ENCODE results near the gene WBP2. TPM values are rescaled to one million over a fixed set of nuclear protein-coding genes. Genes with fewer than 3 reads are reported as not detected.
A peak's percentile ranks its signal among the peaks of the same experiment; 100 is the strongest.

The WBP2 gene
- total RNA-seq, 1 donor from 2014 or later: 17.9 TPM

- Histone ChIP-seq H3K36me3 (ENCODE audit: control insufficient read depth, insufficient read depth, low read length) (peaks cover 45% of the 10 kb centered on the region), H3K27me3 (ENCODE audit: control insufficient read depth, insufficient read depth, low read length) (no peaks in the 10 kb centered on the region), H3K4me3 (ENCODE audit: low read depth, low read length) (no peak overlapping the region)
- TF ChIP-seq CTCF (IDR thresholded peaks at IDR 0.05; ENCODE audit: insufficient read depth, low read length, severe bottlenecking): no peak
- FAIRE-seq (no peak), DNase-seq (ENCODE audit: low read depth) (no peak)
These were observed 33.6 kb downstream of the WBP2 start for GRCh38 chr17:75821552-75821951.

GRCh38 chr17:75820094-75821080, 34.7 kb downstream of the WBP2 start:
- TF ChIP-seq CTCF (IDR thresholded peaks at IDR 0.05; ENCODE audit: insufficient read depth, low read length, severe bottlenecking): no peak
- FAIRE-seq (peak; percentile 58), DNase-seq (ENCODE audit: low read depth) (no peak)
- Histone ChIP-seq H3K36me3 (ENCODE audit: control insufficient read depth, insufficient read depth, low read length) (peaks cover 45% of the 10 kb centered on the region), H3K27me3 (ENCODE audit: control insufficient read depth, insufficient read depth, low read length) (no peaks in the 10 kb centered on the region), H3K4me3 (ENCODE audit: low read depth, low read length) (no peak overlapping the region)

- H3K36me3 ChIP-seq (ENCODE audit: control insufficient read depth, insufficient read depth, low read length): peaks cover 48% of the 10 kb centered on the region
These were observed 35.5 kb downstream of the WBP2 start for GRCh38 chr17:75819678-75820077.

GRCh38 chr17:75819116-75819515, 36.0 kb downstream of the WBP2 start:
- no peak for DNase-seq (ENCODE audit: low read depth)
- no peak for FAIRE-seq
- no peaks in the 10 kb centered on the region for H3K27me3 ChIP-seq (ENCODE audit: control insufficient read depth, insufficient read depth, low read length)
- H3K4me3 ChIP-seq (ENCODE audit: low read depth, low read length): no peak overlapping the region
- peaks cover 47% of the 10 kb centered on the region for H3K36me3 ChIP-seq (ENCODE audit: control insufficient read depth, insufficient read depth, low read length)
- no peak for TF ChIP-seq CTCF (IDR thresholded peaks at IDR 0.05; ENCODE audit: insufficient read depth, low read length, severe bottlenecking)

More at GRCh38 chr17:75819678-75820077, 35.5 kb downstream of the WBP2 start:
- Histone ChIP-seq H3K4me3 (ENCODE audit: low read depth, low read length) (no peak overlapping the region), H3K27me3 (ENCODE audit: control insufficient read depth, insufficient read depth, low read length) (no peaks in the 10 kb centered on the region)
- FAIRE-seq (no peak), DNase-seq (ENCODE audit: low read depth) (no peak)
- TF ChIP-seq CTCF (IDR thresholded peaks at IDR 0.05; ENCODE audit: insufficient read depth, low read length, severe bottlenecking): no peak

- peaks cover 49% of the 10 kb centered on the region for H3K36me3 ChIP-seq (ENCODE audit: control insufficient read depth, insufficient read depth, low read length)
- no peak overlapping the region for H3K4me3 ChIP-seq (ENCODE audit: low read depth, low read length)
- DNase-seq (ENCODE audit: low read depth) (no peak), FAIRE-seq (no peak)
- no peak for TF ChIP-seq CTCF (IDR thresholded peaks at IDR 0.05; ENCODE audit: insufficient read depth, low read length, severe bottlenecking)
- H3K27me3 ChIP-seq (ENCODE audit: control insufficient read depth, insufficient read depth, low read length): no peaks in the 10 kb centered on the region
These were observed 36.7 kb downstream of the WBP2 start for GRCh38 chr17:75818326-75818885.

Measured in bronchial epithelial cell (primary cell).